Activated T-cell treated with anti-CD3 and anti-CD28 coated beads, Interleukin-2, amount 50 U/mL, for 1 hour (primary cell): ENCODE measurements around the gene JAK3.

Experiments used
- DNase-seq: peaks from one replicate; pipeline ENCODE4 v3.0.0-alpha.2; 2020

Gene JAK3

GRCh38 chr19:17837972-17838371, 9.8 kb downstream of the JAK3 start:
- no peak for DNase-seq

GRCh38 chr19:17836530-17836929, 11.3 kb downstream of the JAK3 start:
- no peak for DNase-seq

GRCh38 chr19:17835182-17836006, 12.4 kb downstream of the JAK3 start:
- DNase-seq = no peak

DNA sequence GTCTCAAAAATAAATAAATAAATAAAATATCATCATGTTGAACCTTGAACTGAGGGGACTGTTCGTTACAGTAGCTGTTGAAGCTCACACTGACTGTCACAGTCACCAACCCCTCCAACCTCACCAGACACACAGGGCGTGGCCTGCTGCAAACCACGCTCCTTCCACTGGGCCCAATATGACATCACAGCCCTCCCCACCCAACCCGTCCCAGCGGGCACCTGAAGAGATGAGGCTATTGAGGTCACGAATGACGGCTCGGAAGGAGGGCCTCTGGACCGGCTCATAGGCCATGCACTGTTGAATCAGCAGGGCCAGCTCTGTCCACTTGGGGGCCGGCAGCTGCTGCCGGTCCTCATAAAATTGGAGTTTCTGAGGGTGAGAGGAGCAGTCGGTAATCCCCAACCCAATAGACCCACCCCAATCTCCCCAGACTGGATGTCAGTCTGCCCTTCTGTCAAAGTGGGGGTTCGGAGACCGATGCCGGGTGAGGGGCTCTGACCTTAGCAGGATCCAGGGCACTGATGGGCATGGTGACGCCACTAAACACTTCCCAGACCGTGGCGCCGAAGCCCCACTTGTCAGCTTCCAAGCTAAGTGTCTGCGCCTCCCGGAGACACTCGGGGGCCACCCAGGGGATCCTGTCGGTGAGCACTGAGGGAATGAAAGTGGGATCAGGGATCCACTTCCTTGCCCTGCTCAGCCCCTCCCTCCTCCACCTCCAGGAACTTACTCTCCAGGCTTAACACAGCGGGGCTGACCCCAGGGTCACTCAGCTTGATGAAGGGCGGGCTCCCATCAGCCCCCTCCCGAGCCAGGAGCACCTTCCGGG, 13.2 kb downstream of the JAK3 start:
- no peak for DNase-seq

GRCh38 chr19:17832443-17833208, 15.2 kb downstream of the JAK3 start:
- DNase-seq = no peak

GRCh38 chr19:17831419-17831888, 16.3 kb downstream of the JAK3 start:
- DNase-seq = no peak

DNA sequence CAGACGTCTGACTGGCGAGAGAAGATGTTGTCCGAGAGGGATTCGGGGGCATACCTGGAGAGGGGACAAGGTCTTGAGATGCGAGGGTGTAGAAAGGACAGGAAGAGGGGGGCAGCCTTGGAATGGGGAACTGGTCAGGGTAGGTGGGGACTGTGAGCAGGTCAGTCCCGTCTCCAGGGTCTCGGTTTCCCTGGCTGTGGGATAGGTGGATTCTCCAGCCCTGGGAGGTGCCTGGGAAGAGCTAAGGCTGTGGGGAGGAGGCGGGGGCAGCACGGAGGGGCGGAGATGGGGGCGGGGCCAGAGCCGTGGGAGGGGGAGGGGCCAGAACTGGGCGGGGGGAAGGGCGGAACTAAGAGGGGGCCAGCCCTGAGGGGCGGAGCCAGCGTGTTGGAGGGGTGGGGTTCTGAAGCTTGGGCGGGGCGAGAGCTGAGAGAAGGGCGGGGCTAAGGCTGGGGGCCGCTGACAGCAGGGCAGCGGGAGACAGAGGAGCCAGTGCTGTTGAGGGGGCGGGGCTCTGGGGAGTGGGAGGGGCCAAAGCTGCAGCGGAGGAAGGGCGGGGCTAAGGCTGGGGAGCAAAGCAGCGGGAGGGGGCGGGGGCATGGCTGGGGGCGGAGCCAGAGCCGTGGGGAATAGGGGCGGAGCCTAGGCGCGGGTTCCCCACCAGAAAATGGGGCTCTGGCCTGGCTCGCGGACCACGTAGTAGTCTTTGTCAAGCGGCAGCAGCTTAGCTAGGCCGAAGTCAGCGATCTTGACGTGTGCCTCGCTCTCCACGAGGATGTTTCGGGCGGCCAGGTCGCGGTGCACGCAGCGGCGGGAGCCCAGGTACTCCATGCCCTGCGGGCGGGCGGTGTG, 17.0 kb downstream of the JAK3 start:
- DNase-seq = peak; percentile 51

DNA sequence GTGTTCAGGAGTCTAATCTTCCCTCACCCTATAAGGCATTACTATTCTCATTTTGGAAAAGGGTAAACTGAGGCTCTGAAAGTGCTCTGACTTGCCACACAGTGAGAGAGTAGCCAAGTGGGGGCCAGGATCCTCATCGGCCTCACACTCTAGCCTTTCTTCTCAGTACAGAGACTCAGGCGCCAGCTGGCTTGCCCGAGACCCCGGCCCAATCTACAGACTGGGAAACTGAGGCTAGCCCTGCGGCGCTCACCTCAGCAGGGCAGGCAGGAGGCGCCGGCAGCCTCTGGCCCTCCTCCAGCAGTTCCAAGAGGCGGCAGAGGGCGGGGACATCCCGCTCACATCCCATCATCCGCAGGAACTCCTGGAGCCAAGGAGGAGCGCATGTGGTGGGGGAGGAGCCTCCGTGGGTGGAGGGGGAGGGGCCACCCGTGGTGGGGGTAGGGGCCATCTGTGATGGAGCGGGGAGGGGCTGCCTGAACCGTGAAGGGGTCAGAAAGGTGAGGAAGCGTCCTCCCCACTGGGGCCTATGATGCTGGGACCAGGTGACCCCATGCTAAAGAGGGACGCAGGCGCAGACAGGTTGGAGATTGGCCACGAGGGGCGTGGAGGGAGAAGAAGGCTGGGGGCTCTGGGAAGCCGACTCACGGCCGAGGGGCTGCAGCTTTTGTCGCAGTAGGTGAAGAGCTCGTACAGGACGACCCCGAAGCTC, 17.8 kb downstream of the JAK3 start:
- no peak for DNase-seq

DNA sequence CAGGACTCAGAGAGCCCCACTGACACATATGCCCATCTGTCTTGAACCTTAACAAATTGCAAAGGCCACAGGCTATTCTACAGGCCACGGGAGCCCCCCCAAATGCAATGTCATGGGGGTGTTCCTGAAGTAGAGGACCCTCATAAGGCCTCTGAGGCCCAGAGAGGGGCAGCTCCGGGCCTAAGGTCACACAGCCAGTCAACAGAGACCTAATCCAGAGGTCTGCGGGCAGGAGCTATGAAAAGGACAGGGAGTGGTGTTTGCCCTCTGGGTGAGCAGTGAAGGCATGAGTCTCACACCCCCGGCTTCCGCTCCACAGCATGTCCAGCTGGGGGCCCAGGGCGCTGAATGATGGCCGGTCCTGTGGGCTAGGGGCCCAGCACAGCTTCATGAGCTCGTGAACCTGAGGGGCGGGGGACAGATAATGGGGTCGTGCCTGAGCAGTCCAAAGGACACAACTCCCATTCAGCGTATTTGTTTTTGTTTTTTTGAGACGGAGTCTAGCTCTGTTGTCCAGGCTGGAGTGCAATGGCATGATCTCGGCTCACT, 21.2 kb downstream of the JAK3 start:
- no peak for DNase-seq

- DNase-seq = no peak
These were observed 23.4 kb downstream of the JAK3 start for GRCh38 chr19:17824339-17824738.

DNA sequence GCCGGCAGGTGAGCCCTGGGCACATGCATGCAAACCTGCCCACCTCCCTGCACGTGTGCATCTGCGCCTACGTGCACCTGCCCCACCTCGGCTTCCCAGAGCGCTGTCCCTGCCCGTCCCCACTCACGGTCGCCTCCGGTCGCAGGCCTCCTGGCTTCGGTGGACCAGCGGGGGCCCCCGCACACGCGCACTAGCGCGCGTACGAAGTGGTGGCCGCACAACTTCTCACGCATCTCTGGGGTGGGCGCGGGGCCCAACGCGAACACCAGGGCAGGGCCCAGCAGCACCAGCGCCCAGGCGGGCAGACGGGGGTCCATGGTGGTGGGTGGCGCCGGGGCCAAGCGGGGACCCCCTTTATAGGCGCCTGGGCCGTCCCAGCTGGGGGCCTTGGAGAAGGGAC, 26.6 kb downstream of the JAK3 start, which contains the start of gene INSL3:
INSL3 (minus strand) TSS at position 330 of the 400 bp plus-strand sequence; CDS start at position 317, 13 bp downstream.
- no peak for DNase-seq

- DNase-seq = no peak
These were observed 30.0 kb downstream of the JAK3 start for GRCh38 chr19:17817668-17818363.

GRCh38 chr19:17812099-17812498, 35.7 kb downstream of the JAK3 start:
- no peak for DNase-seq

DNA sequence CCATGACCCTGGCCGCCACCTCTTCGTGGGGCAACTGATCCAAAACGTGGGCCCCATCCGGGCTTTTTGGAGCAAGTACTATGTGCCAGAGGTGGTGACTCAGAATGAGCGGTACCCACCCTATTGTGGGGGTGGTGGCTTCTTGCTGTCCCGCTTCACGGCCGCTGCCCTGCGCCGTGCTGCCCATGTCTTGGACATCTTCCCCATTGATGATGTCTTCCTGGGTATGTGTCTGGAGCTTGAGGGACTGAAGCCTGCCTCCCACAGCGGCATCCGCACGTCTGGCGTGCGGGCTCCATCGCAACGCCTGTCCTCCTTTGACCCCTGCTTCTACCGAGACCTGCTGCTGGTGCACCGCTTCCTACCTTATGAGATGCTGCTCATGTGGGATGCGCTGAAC, 36.1 kb downstream of the JAK3 start:
- no peak for DNase-seq

DNA sequence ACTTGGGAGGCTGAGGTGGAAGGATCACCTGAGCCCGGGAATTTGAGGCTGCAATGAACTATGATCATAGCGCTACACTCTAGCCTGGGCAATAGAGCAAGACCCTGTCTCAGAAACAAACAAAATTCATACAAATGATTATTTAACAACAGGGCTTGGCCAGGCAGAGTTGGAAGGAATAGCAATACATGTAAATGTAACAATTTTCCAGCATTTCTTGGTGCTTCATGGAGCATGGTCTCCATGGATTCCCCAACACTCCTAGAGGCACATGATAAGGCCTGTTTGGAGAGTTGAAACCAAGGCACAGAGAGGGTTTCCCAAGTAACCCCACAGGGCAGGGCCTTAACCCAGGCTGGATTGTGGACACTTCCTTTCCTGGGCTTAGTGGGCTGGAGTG, 36.7 kb downstream of the JAK3 start:
- no peak for DNase-seq

- DNase-seq = peak; percentile 31
These were observed 40.0 kb downstream of the JAK3 start for GRCh38 chr19:17807731-17808316.

GRCh38 chr19:17806945-17807344, 40.8 kb downstream of the JAK3 start:
- DNase-seq = no peak

- DNase-seq = no peak
These were observed 42.4 kb downstream of the JAK3 start for GRCh38 chr19:17805427-17805826.

DNA sequence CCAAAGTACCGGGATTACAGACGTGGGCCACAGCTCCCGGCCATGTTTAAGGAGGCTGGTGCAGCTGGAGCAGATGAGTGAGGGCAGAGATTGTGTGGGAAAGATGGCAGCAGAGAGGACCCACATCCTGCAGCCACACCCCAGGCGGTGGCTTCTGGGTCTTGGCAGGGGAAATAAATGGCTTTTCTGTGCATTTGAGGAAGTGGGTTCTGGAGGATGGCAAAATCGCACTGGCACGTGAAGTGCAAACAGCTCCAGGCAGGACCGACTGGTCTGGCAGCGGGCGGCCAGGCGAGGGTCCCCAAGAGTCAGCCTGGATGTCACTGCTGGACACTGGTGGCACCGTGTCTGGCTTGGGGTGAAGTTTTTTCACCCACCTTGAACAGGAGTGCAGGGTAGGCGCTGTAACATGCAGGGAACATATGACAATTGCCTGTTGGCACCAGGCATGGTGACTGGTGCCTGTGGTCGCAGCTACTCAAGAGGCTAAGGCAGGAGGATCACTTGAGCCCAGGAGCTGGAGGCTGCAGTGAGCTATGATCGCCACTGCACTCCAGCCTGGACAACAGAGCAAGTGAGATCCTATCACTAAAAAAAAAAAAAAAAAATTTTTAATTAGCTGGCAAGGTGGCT, 44.4 kb downstream of the JAK3 start:
- DNase-seq = peak; percentile 31
